ENCODE data around the gene TMPRSS13. TPM values are rescaled to one million over a fixed set of nuclear protein-coding genes. Genes with fewer than 3 reads are reported as not detected.
A peak's percentile ranks its signal among the peaks of the same experiment; 100 is the strongest.
"Not testable (repeated sequence)": the region's sequence is repeated elsewhere in the genome, so short reads cannot be mapped to it uniquely, and the experiment has no call there.

TMPRSS13 gene
- polyA plus RNA-seq (2013, experiment 1 of 2), result 1.6 TPM
- 1.4 TPM for polyA plus RNA-seq (2013, experiment 2 of 2)

DNA sequence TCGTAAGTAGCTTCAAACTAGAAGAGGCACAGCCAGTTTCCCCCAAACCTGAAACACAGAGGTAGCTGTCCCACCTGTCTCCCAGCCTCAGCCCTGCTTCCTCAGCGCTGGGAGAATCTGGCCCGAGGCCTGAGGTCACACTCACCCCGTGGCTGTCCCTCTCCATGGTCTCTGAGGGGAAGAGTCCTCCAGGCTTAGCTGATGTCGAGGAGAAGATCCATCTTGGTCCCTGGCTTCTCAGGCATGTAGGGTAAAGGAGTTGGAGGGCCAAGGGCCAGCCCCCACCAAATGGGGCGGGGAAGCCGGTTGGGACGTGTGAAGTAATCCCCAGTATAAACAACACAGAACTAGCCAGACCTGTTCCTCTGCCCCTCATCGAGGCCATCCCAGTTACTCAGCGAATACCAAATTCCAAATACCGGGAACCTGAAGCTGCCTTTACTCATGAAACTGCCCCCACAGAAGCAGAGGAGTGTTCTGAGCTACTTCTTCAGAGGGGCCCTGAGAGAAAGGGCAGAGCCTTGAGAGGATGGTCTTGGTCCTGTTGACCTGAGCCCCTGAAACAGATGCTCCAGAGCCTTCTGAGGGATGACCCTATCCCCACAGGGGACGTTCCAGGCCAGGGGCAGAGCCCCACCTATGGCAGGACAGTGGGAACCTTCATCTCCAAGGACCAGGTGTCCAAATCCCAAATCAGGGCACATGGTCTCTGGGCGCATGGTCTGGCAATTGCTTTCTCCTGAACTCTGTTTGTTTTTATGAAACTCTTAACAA, at the start of gene TMPRSS13:
TMPRSS13 (minus strand) TSS at position 261 of the 774 bp plus-strand sequence; CDS start at position 166, 95 bp downstream.
- no peak within 1 kb of the TSS for H3K27ac ChIP-seq (ENCODE audit: low read depth, low read length)
- H2BK120ac ChIP-seq (ENCODE audit: low read depth, low read length), result no peak within 1 kb of the TSS
- H2BK15ac ChIP-seq (replicated peaks; ENCODE audit: low read depth), result no peak within 1 kb of the TSS
- H3K4ac ChIP-seq (ENCODE audit: low read depth, low read length), result peak within 1 kb of the TSS; percentile 79
- DNase-seq, result peak; percentile 93
- no peaks in the 10 kb centered on the region for H3K27me3 ChIP-seq (ENCODE audit: insufficient read depth, low read length, poor library complexity)
- H3K56ac ChIP-seq (ENCODE audit: low read length), result peak within 1 kb of the TSS; percentile 59
- H3K79me2 ChIP-seq (ENCODE audit: control insufficient read depth, insufficient read depth, low read length), result no peaks in the 10 kb centered on the region
- H4K8ac ChIP-seq (ENCODE audit: low read depth, low read length), result no peak within 1 kb of the TSS
- H3K4me3 ChIP-seq (ENCODE audit: low read length), result no peak within 1 kb of the TSS
- peaks cover 17% of the 10 kb centered on the region for H3K4me1 ChIP-seq (ENCODE audit: control insufficient read depth, low read depth, low read length)
- H3K23ac ChIP-seq (ENCODE audit: low read length), result peak within 1 kb of the TSS; percentile 60
- no peaks in the 10 kb centered on the region for H3K36me3 ChIP-seq (ENCODE audit: control insufficient read depth, insufficient read depth, low read length)
- peak within 1 kb of the TSS; percentile 3 for H3K4me2 ChIP-seq (ENCODE audit: low read length)
- peak within 1 kb of the TSS; percentile 43 for H3K18ac ChIP-seq (ENCODE audit: low read length)
- H2AK5ac ChIP-seq (ENCODE audit: low read length), result peak within 1 kb of the TSS; percentile 71
- no CpG with 5 or more reads among the region's 13 CpGs for WGBS (ENCODE audit: extremely low coverage, insufficient coverage, low lambda C conversion rate)
- no peak within 1 kb of the TSS for H2BK5ac ChIP-seq (ENCODE audit: low read length)
- H3K79me1 ChIP-seq (ENCODE audit: low read length), result no peaks in the 10 kb centered on the region
- no peak within 1 kb of the TSS for H4K5ac ChIP-seq (ENCODE audit: low read length)
- H3K9ac ChIP-seq (ENCODE audit: low read length), result peak within 1 kb of the TSS; percentile 33

GRCh38 chr11:117978991-117979390, 49.8 kb upstream of the TMPRSS13 start:
- no peak overlapping the region for H3K9ac ChIP-seq (ENCODE audit: low read length)
- H3K4me1 ChIP-seq (ENCODE audit: control insufficient read depth, low read depth, low read length), result peaks cover 5% of the 10 kb centered on the region
- no peak overlapping the region for H3K56ac ChIP-seq (ENCODE audit: low read length)
- H3K18ac ChIP-seq (ENCODE audit: low read length), result no peak overlapping the region
- no peak overlapping the region for H3K23ac ChIP-seq (ENCODE audit: low read length)
- no CpG with 5 or more reads among the region's 4 CpGs for WGBS (ENCODE audit: extremely low coverage, insufficient coverage, low lambda C conversion rate)
- H3K4me3 ChIP-seq (ENCODE audit: low read length), result no peak overlapping the region
- H2BK5ac ChIP-seq (ENCODE audit: low read length), result no peak overlapping the region
- no peaks in the 10 kb centered on the region for H3K36me3 ChIP-seq (ENCODE audit: control insufficient read depth, insufficient read depth, low read length)
- H3K79me1 ChIP-seq (ENCODE audit: low read length), result no peaks in the 10 kb centered on the region
- no peak overlapping the region for H3K27ac ChIP-seq (ENCODE audit: low read depth, low read length)
- H4K8ac ChIP-seq (ENCODE audit: low read depth, low read length), result no peak overlapping the region
- H3K79me2 ChIP-seq (ENCODE audit: control insufficient read depth, insufficient read depth, low read length), result no peaks in the 10 kb centered on the region
- no peak overlapping the region for H4K5ac ChIP-seq (ENCODE audit: low read length)
- H2BK15ac ChIP-seq (replicated peaks; ENCODE audit: low read depth), result no peak overlapping the region
- no peak overlapping the region for H3K4me2 ChIP-seq (ENCODE audit: low read length)
- H3K4ac ChIP-seq (ENCODE audit: low read depth, low read length), result no peak overlapping the region
- H2AK5ac ChIP-seq (ENCODE audit: low read length), result no peak overlapping the region
- H3K27me3 ChIP-seq (ENCODE audit: insufficient read depth, low read length, poor library complexity), result no peaks in the 10 kb centered on the region
- DNase-seq, result peak; percentile 55
- H2BK120ac ChIP-seq (ENCODE audit: low read depth, low read length), result no peak overlapping the region

DNA sequence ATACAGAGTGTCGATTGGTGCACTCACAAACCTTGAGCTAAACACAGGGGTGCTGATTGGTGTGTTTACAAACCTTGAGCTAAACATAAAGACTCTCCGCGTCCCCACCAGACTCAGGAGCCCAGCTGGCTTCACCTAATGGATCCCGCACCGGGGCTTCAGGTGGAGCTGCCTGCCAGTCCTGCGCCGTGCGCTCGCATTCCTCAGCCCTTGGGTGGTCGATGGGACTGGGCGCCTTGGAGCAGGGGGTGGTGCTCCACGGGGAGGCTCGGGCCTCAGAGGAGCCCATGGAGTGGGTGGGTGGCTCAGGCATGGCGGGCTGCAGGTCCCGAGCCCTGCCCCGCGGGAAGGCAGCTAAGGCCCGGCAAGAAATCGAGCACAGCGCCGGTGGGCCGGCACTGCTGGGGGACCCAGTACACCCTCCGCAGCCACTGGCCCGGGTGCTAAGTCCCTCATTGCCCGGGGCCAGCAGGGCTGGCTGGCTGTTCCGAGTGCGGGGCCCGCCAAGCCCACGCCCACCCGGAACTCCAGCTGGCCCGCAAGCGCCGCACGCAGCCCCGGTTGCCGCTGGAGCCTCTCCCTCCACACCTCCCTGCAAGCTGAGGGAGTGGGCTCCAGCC, 49.2 kb upstream of the TMPRSS13 start:
- H3K27ac ChIP-seq (ENCODE audit: low read depth, low read length); H3K79me2 ChIP-seq (ENCODE audit: control insufficient read depth, insufficient read depth, low read length); H3K27me3 ChIP-seq (ENCODE audit: insufficient read depth, low read length, poor library complexity); H3K4me3 ChIP-seq (ENCODE audit: low read length); H3K56ac ChIP-seq (ENCODE audit: low read length); H3K36me3 ChIP-seq (ENCODE audit: control insufficient read depth, insufficient read depth, low read length); H2BK15ac ChIP-seq (replicated peaks; ENCODE audit: low read depth); H3K23ac ChIP-seq (ENCODE audit: low read length); DNase-seq; H3K79me1 ChIP-seq (ENCODE audit: low read length); H3K4ac ChIP-seq (ENCODE audit: low read depth, low read length); H3K9ac ChIP-seq (ENCODE audit: low read length); H4K5ac ChIP-seq (ENCODE audit: low read length); H3K4me1 ChIP-seq (ENCODE audit: control insufficient read depth, low read depth, low read length); H2BK120ac ChIP-seq (ENCODE audit: low read depth, low read length); H3K4me2 ChIP-seq (ENCODE audit: low read length); H2AK5ac ChIP-seq (ENCODE audit: low read length); H2BK5ac ChIP-seq (ENCODE audit: low read length); H3K18ac ChIP-seq (ENCODE audit: low read length); H4K8ac ChIP-seq (ENCODE audit: low read depth, low read length): not testable (repeated sequence)
- no CpG with 5 or more reads among the region's 36 CpGs for WGBS (ENCODE audit: extremely low coverage, insufficient coverage, low lambda C conversion rate)

DNA sequence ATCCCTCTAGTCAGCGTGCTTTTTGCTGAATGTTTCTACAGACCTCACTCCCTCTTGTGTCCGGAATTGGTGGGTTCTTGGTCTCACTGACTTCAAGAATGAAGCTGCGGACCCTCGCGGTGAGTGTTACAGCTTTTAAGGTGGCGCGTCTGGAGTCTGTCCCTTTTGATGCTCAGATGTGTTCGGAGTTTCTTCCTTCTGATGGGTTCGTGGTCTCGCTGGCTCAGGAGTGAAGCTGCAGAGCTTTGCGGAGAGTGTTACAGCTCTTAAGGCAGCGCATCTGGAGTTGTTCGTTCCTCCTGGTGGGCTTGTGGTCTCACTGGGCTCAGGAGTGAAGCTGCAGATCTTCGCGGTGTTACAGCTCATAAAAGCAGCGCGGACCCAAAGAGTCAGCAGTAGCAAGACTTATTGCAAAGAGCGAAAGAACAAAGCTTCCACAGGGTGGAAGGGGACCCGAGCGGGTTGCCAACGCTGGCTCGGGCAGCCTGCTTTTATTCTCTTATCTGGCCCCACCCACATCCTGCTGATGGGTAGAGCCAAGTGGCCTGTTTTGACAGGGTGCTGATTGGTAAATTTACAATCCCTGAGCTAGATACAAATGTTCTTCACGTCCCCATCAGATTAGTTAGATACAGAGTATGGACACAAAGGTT, 48.5 kb upstream of the TMPRSS13 start:
- WGBS (ENCODE audit: extremely low coverage, insufficient coverage, low lambda C conversion rate), result no CpG with 5 or more reads among the region's 23 CpGs
- not testable (repeated sequence) for H3K4ac ChIP-seq (ENCODE audit: low read depth, low read length)

GRCh38 chr11:117977029-117977428, 47.8 kb upstream of the TMPRSS13 start:
- Histone ChIP-seq H3K23ac (ENCODE audit: low read length) (no peak overlapping the region), H2BK120ac (ENCODE audit: low read depth, low read length) (no peak overlapping the region), H3K79me1 (ENCODE audit: low read length) (no peaks in the 10 kb centered on the region), H3K4ac (ENCODE audit: low read depth, low read length) (no peak overlapping the region), H4K5ac (ENCODE audit: low read length) (no peak overlapping the region), H2BK5ac (ENCODE audit: low read length) (no peak overlapping the region), H3K36me3 (ENCODE audit: control insufficient read depth, insufficient read depth, low read length) (no peaks in the 10 kb centered on the region), H3K4me1 (ENCODE audit: control insufficient read depth, low read depth, low read length) (peaks cover 5% of the 10 kb centered on the region), H3K9ac (ENCODE audit: low read length) (no peak overlapping the region), H2BK15ac (replicated peaks; ENCODE audit: low read depth) (no peak overlapping the region), H3K18ac (ENCODE audit: low read length) (no peak overlapping the region), H2AK5ac (ENCODE audit: low read length) (no peak overlapping the region), H3K4me2 (ENCODE audit: low read length) (no peak overlapping the region), H3K27me3 (ENCODE audit: insufficient read depth, low read length, poor library complexity) (no peaks in the 10 kb centered on the region), H3K27ac (ENCODE audit: low read depth, low read length) (no peak overlapping the region), H4K8ac (ENCODE audit: low read depth, low read length) (no peak overlapping the region), H3K56ac (ENCODE audit: low read length) (no peak overlapping the region), H3K79me2 (ENCODE audit: control insufficient read depth, insufficient read depth, low read length) (no peaks in the 10 kb centered on the region), H3K4me3 (ENCODE audit: low read length) (no peak overlapping the region)
- DNase-seq, result no peak
- no CpG with 5 or more reads among the region's 5 CpGs for WGBS (ENCODE audit: extremely low coverage, insufficient coverage, low lambda C conversion rate)

More for the DNA sequence above, 48.5 kb upstream of the TMPRSS13 start:
- H4K8ac ChIP-seq (ENCODE audit: low read depth, low read length); H2BK120ac ChIP-seq (ENCODE audit: low read depth, low read length); H4K5ac ChIP-seq (ENCODE audit: low read length); DNase-seq; H2BK5ac ChIP-seq (ENCODE audit: low read length); H3K9ac ChIP-seq (ENCODE audit: low read length); H3K27me3 ChIP-seq (ENCODE audit: insufficient read depth, low read length, poor library complexity); H3K4me2 ChIP-seq (ENCODE audit: low read length); H3K4me3 ChIP-seq (ENCODE audit: low read length); H3K79me1 ChIP-seq (ENCODE audit: low read length); H3K4me1 ChIP-seq (ENCODE audit: control insufficient read depth, low read depth, low read length); H2BK15ac ChIP-seq (replicated peaks; ENCODE audit: low read depth); H3K27ac ChIP-seq (ENCODE audit: low read depth, low read length); H3K56ac ChIP-seq (ENCODE audit: low read length); H3K36me3 ChIP-seq (ENCODE audit: control insufficient read depth, insufficient read depth, low read length); H2AK5ac ChIP-seq (ENCODE audit: low read length); H3K18ac ChIP-seq (ENCODE audit: low read length); H3K79me2 ChIP-seq (ENCODE audit: control insufficient read depth, insufficient read depth, low read length); H3K23ac ChIP-seq (ENCODE audit: low read length): not testable (repeated sequence)
